CD4-positive, alpha-beta T cell treated with Interleukin-12 subunit alpha and Interleukin-12 subunit beta, for 1 hour (primary cell): ENCODE data around the gene HMG20A.

Experiments used
- DNase-seq: peaks from one replicate; pipeline ENCODE4 v3.0.0-alpha.2; 2020

HMG20A gene

GRCh38 chr15:77436822-77437221, 16.1 kb downstream of the HMG20A start:
- DNase-seq = no peak

GRCh38 chr15:77437264-77437663, 16.6 kb downstream of the HMG20A start:
- no peak for DNase-seq

GRCh38 chr15:77440378-77440999, 19.8 kb downstream of the HMG20A start:
- no peak for DNase-seq

GRCh38 chr15:77446840-77447390, 26.2 kb downstream of the HMG20A start:
- DNase-seq = no peak

- DNase-seq = no peak
These were observed 33.6 kb downstream of the HMG20A start for GRCh38 chr15:77454265-77454664.

GRCh38 chr15:77454951-77455350, 34.3 kb downstream of the HMG20A start:
- no peak for DNase-seq

- DNase-seq = no peak
These were observed 35.1 kb downstream of the HMG20A start for GRCh38 chr15:77455696-77456321.

GRCh38 chr15:77456746-77457145, 36.1 kb downstream of the HMG20A start:
- no peak for DNase-seq

GRCh38 chr15:77457191-77457904, 36.7 kb downstream of the HMG20A start:
- DNase-seq = no peak

- no peak for DNase-seq
These were observed 37.2 kb downstream of the HMG20A start for GRCh38 chr15:77457905-77458265.

GRCh38 chr15:77459031-77459430, 38.3 kb downstream of the HMG20A start:
- DNase-seq = no peak

- DNase-seq = no peak
These were observed 40.8 kb downstream of the HMG20A start for GRCh38 chr15:77461486-77461885.

GRCh38 chr15:77464129-77464865, 43.6 kb downstream of the HMG20A start:
- DNase-seq = no peak

GRCh38 chr15:77466521-77466920, 45.8 kb downstream of the HMG20A start:
- DNase-seq = no peak

GRCh38 chr15:77468896-77469295, 48.2 kb downstream of the HMG20A start:
- DNase-seq = no peak

GRCh38 chr15:77470235-77470634, 49.5 kb downstream of the HMG20A start:
- no peak for DNase-seq

GRCh38 chr15:77473328-77473727, 52.6 kb downstream of the HMG20A start:
- DNase-seq = no peak

- no peak for DNase-seq
These were observed 53.8 kb downstream of the HMG20A start for GRCh38 chr15:77474310-77474988.

- no peak for DNase-seq
These were observed 54.3 kb downstream of the HMG20A start for GRCh38 chr15:77475001-77475400.

GRCh38 chr15:77475898-77476297, 55.2 kb downstream of the HMG20A start:
- DNase-seq = no peak

- no peak for DNase-seq
These were observed 56.3 kb downstream of the HMG20A start for GRCh38 chr15:77476995-77477394.

- no peak for DNase-seq
These were observed 57.4 kb downstream of the HMG20A start for GRCh38 chr15:77478051-77478450.

GRCh38 chr15:77479015-77479414, 58.3 kb downstream of the HMG20A start:
- no peak for DNase-seq
